ENCODE data around the gene PDXK. TPM values are rescaled to one million over a fixed set of nuclear protein-coding genes. Genes with fewer than 3 reads are reported as not detected.
A peak's percentile ranks its signal among the peaks of the same experiment; 100 is the strongest.

Gene PDXK
- total RNA-seq, 1 donor from 2014 or later: 195 TPM

DNA sequence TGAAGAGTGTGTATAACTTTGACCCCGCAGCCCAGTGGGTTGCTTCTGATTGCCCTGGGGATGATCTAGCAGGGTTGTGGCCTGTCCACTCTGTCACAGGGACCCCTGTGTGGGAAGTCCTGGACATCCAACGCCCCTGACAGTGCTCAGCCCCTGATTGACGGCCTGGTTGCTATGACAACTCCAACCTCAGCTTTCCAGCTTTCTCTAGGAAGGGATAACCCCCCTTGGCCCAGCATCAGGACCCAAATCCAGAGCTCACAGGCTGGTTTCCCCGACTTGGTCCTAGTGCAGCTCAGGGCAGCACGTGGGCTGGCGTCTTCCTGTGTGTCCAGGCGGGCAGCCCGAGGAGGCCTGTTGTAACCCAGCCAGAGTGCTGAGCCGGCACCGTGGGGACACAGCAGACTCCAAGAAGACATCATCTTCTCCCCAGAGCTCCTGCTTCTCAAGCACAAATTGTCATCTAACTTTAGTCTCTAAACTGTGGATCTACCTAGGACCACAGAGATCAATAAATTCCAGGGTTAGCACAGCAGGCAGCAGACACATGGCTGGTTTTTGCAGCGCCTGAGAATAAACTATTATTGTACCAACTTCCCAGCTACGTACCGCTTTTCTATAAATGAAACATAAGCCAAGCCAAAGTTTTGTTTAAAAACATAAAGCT lies 18.9 kb upstream of the PDXK start:
- Histone ChIP-seq H3K4me3 (no peak overlapping the region), H3K36me3 (peaks cover 19% of the 10 kb centered on the region), H3K27ac (no peak overlapping the region), H3K9me3 (no peaks in the 10 kb centered on the region), H3K27me3 (ENCODE audit: low read depth) (peaks cover 3% of the 10 kb centered on the region), H3K4me1 (peaks cover 16% of the 10 kb centered on the region)
- DNase-seq (peak; percentile 45), ATAC-seq (no peak)
- intact Hi-C loops (cut with DNase I): no loop called here
- TF ChIP-seq, protein P1, sequence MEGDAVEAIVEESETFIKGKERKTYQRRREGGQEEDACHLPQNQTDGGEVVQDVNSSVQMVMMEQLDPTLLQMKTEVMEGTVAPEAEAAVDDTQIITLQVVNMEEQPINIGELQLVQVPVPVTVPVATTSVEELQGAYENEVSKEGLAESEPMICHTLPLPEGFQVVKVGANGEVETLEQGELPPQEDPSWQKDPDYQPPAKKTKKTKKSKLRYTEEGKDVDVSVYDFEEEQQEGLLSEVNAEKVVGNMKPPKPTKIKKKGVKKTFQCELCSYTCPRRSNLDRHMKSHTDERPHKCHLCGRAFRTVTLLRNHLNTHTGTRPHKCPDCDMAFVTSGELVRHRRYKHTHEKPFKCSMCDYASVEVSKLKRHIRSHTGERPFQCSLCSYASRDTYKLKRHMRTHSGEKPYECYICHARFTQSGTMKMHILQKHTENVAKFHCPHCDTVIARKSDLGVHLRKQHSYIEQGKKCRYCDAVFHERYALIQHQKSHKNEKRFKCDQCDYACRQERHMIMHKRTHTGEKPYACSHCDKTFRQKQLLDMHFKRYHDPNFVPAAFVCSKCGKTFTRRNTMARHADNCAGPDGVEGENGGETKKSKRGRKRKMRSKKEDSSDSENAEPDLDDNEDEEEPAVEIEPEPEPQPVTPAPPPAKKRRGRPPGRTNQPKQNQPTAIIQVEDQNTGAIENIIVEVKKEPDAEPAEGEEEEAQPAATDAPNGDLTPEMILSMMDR (IDR thresholded peaks at IDR 0.05): no peak

DNA sequence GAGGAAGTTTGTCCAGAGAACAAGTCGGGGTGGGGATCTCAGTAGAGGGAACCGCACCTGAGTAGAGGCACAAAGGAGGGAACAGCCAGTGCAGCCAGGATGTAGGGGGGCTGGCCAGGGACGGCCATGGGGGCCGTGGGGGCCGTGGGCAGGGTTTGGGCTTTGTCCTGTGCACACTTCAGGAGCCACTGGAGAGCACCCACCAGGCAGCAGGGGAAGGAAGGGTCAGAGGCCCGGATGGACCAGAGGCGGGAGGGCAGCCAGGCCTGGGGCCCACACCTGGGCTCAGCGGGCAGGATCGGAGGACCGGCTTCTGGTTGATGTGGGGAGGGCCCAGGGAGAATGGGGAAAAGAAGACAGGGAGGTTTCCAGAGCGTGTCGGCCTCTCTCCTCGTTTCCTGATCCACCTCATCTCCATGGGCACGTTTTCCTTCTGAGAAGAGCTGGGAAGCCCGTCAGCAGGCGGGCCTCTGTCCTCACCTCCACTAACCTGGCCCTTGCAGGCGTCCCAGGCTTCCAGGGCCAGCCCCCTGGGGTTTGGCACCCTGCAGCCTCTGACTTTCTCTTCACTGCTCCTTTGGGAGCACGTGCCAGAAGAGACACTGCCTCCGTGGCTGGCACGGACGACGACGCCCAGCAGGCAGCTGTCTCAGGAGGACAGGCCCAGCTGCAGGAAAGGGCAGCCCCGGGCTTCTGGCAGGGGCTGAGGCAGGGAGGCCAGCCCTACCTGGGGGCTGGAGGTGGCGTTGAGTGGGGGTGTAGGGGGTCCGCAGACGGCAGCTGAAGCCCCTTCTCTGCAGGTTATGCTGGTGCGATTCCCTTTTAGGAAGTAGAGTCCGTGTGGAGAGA lies 16.8 kb upstream of the PDXK start:
- Histone ChIP-seq H3K27ac (no peak overlapping the region), H3K4me3 (no peak overlapping the region), H3K4me1 (peaks cover 16% of the 10 kb centered on the region), H3K9me3 (no peaks in the 10 kb centered on the region), H3K27me3 (ENCODE audit: low read depth) (peaks cover 3% of the 10 kb centered on the region), H3K36me3 (no peaks in the 10 kb centered on the region)
- DNase-seq (peak; percentile 41), ATAC-seq (peak in 1 of 2 donors; percentile 37)
- TF ChIP-seq, protein P1 (IDR thresholded peaks at IDR 0.05): no peak
- intact Hi-C loops (cut with DNase I): no loop called here

DNA sequence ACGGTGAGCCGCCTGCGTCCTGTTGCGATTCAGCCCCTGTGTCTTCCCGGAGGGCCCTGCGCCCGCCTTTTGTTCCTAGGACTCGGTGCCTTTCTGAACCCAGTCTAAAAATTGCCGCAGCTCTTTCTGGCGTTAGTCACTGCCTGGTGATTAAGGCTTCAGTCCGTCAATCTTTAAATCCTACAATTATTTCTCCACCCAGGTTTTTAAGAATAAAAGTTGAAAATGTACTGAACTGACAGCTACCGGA lies 16.2 kb upstream of the PDXK start:
- peaks cover 3% of the 10 kb centered on the region for H3K27me3 ChIP-seq (ENCODE audit: low read depth)
- H3K36me3 ChIP-seq: no peaks in the 10 kb centered on the region
- H3K27ac ChIP-seq: no peak overlapping the region
- intact Hi-C loops (cut with DNase I): no loop called here
- DNase-seq: no peak
- H3K9me3 ChIP-seq: no peaks in the 10 kb centered on the region
- H3K4me3 ChIP-seq: no peak overlapping the region
- H3K4me1 ChIP-seq: peaks cover 16% of the 10 kb centered on the region
- TF ChIP-seq, protein P1 (IDR thresholded peaks at IDR 0.05): no peak
- peak in 1 of 2 donors; percentile 7 for ATAC-seq

DNA sequence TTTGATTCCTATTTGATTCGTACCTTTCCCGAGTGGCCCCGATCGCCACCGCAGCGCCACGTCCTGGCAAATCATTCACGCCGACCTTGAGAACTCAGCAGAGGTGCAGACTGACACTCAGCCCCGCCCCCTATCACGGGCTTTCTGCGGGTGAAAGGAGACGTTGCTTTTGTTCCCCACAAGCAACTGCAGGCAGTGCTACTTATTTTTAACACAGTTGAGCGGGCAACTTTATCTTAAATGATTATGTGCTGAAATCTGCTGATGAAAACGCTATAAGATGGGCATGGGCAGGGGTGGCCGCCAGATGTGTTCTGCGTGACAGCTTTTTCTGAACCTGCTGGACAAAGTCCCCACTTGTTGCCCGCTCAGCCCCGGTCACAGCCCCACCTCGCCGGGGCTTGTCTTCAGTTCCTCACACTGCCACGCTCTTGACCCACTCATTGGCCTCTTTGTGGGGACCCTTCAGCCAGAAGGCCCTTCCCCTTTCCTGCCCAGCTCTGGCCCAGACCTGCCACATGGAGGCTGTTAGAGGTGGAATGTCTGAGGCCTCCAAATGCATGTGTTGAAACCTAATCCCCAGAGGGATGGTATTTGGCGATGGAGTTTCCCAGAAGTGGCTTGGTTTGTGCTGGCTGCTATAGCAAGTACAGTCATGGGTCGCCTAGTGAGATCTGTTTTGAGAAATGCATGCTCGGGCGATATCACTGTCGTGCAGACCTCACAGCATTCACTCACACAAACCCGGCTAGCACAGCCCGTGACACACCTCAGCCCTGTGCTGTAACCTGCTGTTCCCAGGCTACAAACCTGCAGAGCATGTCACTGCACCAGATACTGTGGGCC lies 15.7 kb upstream of the PDXK start:
- peaks cover 3% of the 10 kb centered on the region for H3K27me3 ChIP-seq (ENCODE audit: low read depth)
- DNase-seq (peak; percentile 72), ATAC-seq (peak; percentile 12 to 64)
- no peak overlapping the region for H3K4me3 ChIP-seq
- H3K4me1 ChIP-seq: peaks cover 16% of the 10 kb centered on the region
- TF ChIP-seq, protein P1 (IDR thresholded peaks at IDR 0.05): no peak
- H3K36me3 ChIP-seq: no peaks in the 10 kb centered on the region
- peak overlapping the region; percentile 11 for H3K27ac ChIP-seq
- no peaks in the 10 kb centered on the region for H3K9me3 ChIP-seq
- intact Hi-C loops (cut with DNase I): no loop called here

DNA sequence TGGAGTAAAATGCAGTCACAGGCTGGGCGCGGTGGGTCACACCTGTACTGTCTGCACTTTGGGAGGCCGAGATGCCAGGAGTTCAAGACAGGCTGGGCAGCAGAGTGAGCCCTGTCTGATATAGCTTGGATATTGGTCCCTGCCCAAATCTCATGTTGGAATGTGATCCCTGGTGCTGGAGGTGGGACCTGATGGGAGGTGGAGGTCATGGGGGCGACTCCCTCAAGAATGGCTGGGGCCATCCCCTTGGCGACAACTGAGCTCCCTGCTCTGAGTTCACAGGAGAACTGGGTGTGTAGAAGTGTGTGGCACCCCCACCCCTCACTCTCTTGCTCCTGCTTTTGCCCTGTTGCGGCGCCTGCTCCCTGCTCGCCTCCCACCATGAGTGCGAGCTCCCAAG lies 11.5 kb upstream of the PDXK start:
- Histone ChIP-seq H3K27me3 (ENCODE audit: low read depth) (peaks cover 1% of the 10 kb centered on the region), H3K4me3 (no peak overlapping the region), H3K36me3 (no peaks in the 10 kb centered on the region), H3K27ac (no peak overlapping the region), H3K9me3 (no peaks in the 10 kb centered on the region), H3K4me1 (peaks cover 10% of the 10 kb centered on the region)
- ATAC-seq (no peak), DNase-seq (no peak)
- TF ChIP-seq, protein P1 (IDR thresholded peaks at IDR 0.05): no peak
- intact Hi-C loops (cut with DNase I): no loop called here

Data from lower lobe of right lung (tissue), 2 donors.